CD4-positive, alpha-beta T cell (primary cell): ENCODE results near the gene GSTM5. TPM values are rescaled to one million over a fixed set of nuclear protein-coding genes. Genes with fewer than 3 reads are reported as not detected.
"Not testable (repeated sequence)": the region's sequence is repeated elsewhere in the genome, so short reads cannot be mapped to it uniquely, and the experiment has no call there.

Experiments
- ATAC-seq: fragments of 200-7000 bp; cut with Tn5 transposase; one replicate; pipeline ENCODE4 v1.10.0; 2022; ENCODE audit warnings: mild to moderate bottlenecking; ENCODE audit not compliant: poor library complexity
- CTCF ChIA-PET: fragments of 350-600 bp; sonication (Branson Sonifier 250); formaldehyde crosslinking; loops from one replicate; lab custom pipeline; 2021; ENCODE audit warnings: antibody characterized with exemption, inconsistent platforms; lab: Charles Lee
- POLR2A ChIA-PET: fragments of 350-600 bp; sonication (Branson Sonifier 250); formaldehyde crosslinking; loops from one replicate; lab custom pipeline; 2021; ENCODE audit warnings: antibody characterized with exemption, inconsistent platforms; lab: Charles Lee
- DNase-seq, 14 experiments: peaks; one replicate each; pipeline ENCODE4 v3.0.0-alpha.2; 2013 to 2020; ENCODE audit warnings: mixed read lengths in 2 of 14
- H3K27ac ChIP-seq, 2 donors: one replicate each; pipeline versions ENCODE4 v1.5.1 to v1.7.0; 2013; ENCODE audit warnings: low read length in 2 of 2, low read depth in 1 of 2, mild to moderate bottlenecking in 1 of 2
- H3K27me3 ChIP-seq, 2 experiments: 1 replicate in 1 of 2; 2 replicates in 1 of 2; pipeline versions ENCODE4 v1.6.1 to v1.7.0; 2013; ENCODE audit warnings: low read length in 2 of 2, control low read depth in 1 of 2, mild to moderate bottlenecking in 1 of 2, moderate library complexity in 1 of 2; ENCODE audit not compliant: insufficient read depth in 2 of 2, control insufficient read depth in 1 of 2
- H3K36me3 ChIP-seq: one replicate; pipeline ENCODE4 v1.6.1; 2013; ENCODE audit warnings: low read length, control low read depth; ENCODE audit not compliant: insufficient read depth
- H3K4me1 ChIP-seq: one replicate; pipeline ENCODE4 v1.6.1; 2013; ENCODE audit warnings: low read length, control low read depth; ENCODE audit not compliant: insufficient read depth
- H3K4me3 ChIP-seq: one replicate; pipeline ENCODE4 v1.5.1; 2013; ENCODE audit warnings: mild to moderate bottlenecking, low read length, moderate library complexity
- H3K9me3 ChIP-seq, 2 experiments: 1 replicate in 1 of 2; 2 replicates in 1 of 2; pipeline versions ENCODE4 v1.6.1 to v1.7.0; 2013; ENCODE audit warnings: low read length in 2 of 2, mild to moderate bottlenecking in 2 of 2, control low read depth in 1 of 2, moderate library complexity in 1 of 2; ENCODE audit not compliant: control insufficient read depth in 1 of 2, insufficient read depth in 1 of 2
- H3K27ac Mint-ChIP-seq: one replicate; pipeline ENCODE4 v1.8.0; 2020; ENCODE audit warnings: mixed read lengths
- H3K27me3 Mint-ChIP-seq: one replicate; pipeline ENCODE4 v1.8.0; 2021; ENCODE audit warnings: mixed read lengths
- H3K36me3 Mint-ChIP-seq: one replicate; pipeline ENCODE4 v1.8.0; 2021; ENCODE audit warnings: low read depth, mixed read lengths
- H3K4me1 Mint-ChIP-seq: one replicate; pipeline ENCODE4 v1.8.0; 2021; ENCODE audit warnings: low read depth, mixed read lengths
- H3K4me3 Mint-ChIP-seq: one replicate; pipeline ENCODE4 v1.8.0; 2020; ENCODE audit warnings: mild to moderate bottlenecking, mixed read lengths
- H3K9me3 Mint-ChIP-seq: one replicate; pipeline ENCODE4 v1.8.0; 2020; ENCODE audit warnings: mixed read lengths
- intact Hi-C, 2 experiments: fragments of 100-400 bp; cut with DNase I in 1 of 2; cut with micrococcal nuclease in 1 of 2; formaldehyde crosslinking; loops; one replicate each; pipeline versions ENCODE4 v1.15.1 to v1.9.0; 2023 to 2025; cut with DNase I, micrococcal nuclease
- polyA plus RNA-seq, 2 donors: library from polyadenylated mRNA; unstranded; fragments of 120-200 nt; gene quantifications; one replicate each; pipeline ENCODE4 v1.2.1, GENCODE V29; 2013
- total RNA-seq, 174 experiments: library from RNA in 2 of 174; stranded (reverse) in 2 of 174; gene quantifications; one replicate each; pipeline ENCODE4 v1.2.3 and lab custom pipeline; 2021 to 2026
- TF ChIP-seq, protein P1 (sequence below): fragments of 200-600 bp; IDR thresholded peaks from one replicate; pipeline ENCODE4 v1.8.0; 2022; ENCODE audit warnings: antibody characterized with exemption, mild to moderate bottlenecking

GSTM5 gene
- under 1 TPM; 0.20 to 0.36 TPM for total RNA-seq
- polyA plus RNA-seq (2013, experiment 1 of 2) = 0.08 TPM
- 0.16 TPM for polyA plus RNA-seq (2013, experiment 2 of 2)
- total RNA-seq (lab: John Stamatoyannopoulos, UW) = 0 to 0.98 (median 0.07) reads per million in 172 experiments

DNA sequence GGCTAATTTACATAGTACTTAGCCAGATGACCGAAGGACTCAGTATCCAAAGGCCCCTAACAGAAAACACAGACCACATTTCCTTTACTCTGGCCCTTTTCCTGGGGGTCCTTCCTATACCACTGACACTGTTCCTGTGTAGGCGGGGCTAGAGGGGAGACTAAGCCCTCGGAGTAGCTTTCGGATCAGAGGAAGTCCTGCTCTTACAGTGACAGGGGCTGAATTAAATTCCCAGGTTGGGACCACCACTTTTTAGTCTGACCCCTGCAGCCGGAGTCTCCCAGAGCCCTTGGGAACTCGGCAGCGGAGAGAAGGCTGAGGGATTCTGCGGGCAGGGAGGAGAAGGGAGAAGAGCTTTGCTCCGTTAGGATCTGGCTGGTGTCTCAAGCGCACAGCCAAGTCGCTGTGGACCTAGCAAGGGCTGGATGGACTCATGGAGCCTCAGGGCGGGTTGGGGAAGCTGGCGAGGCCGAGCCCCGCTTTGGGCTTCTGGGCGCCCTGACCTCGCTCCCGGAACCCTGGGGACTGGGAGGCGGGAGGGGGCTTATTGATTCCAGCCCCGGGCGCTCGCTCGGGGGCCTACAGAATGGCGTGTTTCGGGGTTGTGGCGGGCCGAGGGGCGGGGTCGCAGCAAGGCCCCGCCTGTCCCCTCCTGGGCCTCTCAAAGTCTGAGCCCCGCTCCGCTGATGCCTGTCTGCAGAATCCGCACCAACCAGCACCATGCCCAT lies at the start of gene GSTM5:
Gene GSTM5 (plus strand): TSS at position 659 of the 728 bp plus-strand sequence. CDS start 62 bp downstream, at position 721.
- intact Hi-C loops, H3K27ac Mint-ChIP-seq: not testable (repeated sequence)

DNA sequence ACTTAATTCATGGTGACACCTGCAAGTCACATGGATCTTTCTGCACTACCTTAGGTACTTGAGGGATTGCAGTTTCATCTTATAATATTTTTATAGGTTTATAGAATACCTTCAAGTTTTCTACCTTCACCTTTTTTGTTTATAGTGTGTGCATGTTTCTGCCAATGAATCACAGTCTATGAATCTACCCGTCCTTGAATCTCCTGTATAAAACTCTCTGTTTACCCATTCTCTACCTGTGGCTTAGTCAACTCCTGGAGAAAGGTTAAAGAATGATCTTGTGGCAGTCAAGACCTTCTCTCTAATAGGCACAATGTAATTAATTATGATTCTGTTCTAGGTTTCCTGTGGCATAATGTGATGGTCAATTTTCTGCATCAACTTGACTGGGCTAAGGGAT lies 47.4 kb upstream of the GSTM5 start:
- Mint-ChIP-seq H3K4me3 (no peak overlapping the region), H3K9me3 (no peaks in the 10 kb centered on the region), H3K36me3 (peaks cover 27% of the 10 kb centered on the region), H3K27me3 (no peaks in the 10 kb centered on the region), H3K4me1 (peaks cover 17% of the 10 kb centered on the region), H3K27ac (no peak overlapping the region)
- Histone ChIP-seq H3K27ac (no peak overlapping the region), H3K27me3 (no peaks in the 10 kb centered on the region), H3K36me3 (no peaks in the 10 kb centered on the region), H3K4me1 (peaks cover 20% of the 10 kb centered on the region), H3K4me3 (no peak overlapping the region), H3K9me3 (no peaks in the 10 kb centered on the region)
- ChIA-PET POLR2A (no interaction called here), CTCF (no interaction called here)
- no peak for DNase-seq
- ATAC-seq = no peak
- intact Hi-C loops = loop anchor here in 1 of 2 experiments (5.0 kb wide), 1 partner anchor 52 kb away; no protein-coding TSS in a partner anchor
- TF ChIP-seq, protein P1, sequence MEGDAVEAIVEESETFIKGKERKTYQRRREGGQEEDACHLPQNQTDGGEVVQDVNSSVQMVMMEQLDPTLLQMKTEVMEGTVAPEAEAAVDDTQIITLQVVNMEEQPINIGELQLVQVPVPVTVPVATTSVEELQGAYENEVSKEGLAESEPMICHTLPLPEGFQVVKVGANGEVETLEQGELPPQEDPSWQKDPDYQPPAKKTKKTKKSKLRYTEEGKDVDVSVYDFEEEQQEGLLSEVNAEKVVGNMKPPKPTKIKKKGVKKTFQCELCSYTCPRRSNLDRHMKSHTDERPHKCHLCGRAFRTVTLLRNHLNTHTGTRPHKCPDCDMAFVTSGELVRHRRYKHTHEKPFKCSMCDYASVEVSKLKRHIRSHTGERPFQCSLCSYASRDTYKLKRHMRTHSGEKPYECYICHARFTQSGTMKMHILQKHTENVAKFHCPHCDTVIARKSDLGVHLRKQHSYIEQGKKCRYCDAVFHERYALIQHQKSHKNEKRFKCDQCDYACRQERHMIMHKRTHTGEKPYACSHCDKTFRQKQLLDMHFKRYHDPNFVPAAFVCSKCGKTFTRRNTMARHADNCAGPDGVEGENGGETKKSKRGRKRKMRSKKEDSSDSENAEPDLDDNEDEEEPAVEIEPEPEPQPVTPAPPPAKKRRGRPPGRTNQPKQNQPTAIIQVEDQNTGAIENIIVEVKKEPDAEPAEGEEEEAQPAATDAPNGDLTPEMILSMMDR = no peak

More for the DNA sequence above, at the start of gene GSTM5:
- DNase-seq = peak in 1 of 14 experiments; percentile 4
- H3K36me3 ChIP-seq, H3K4me1 Mint-ChIP-seq, H3K4me3 ChIP-seq, POLR2A ChIA-PET, H3K4me1 ChIP-seq, H3K27me3 ChIP-seq, CTCF ChIA-PET, H3K9me3 ChIP-seq, H3K27ac ChIP-seq, H3K4me3 Mint-ChIP-seq: not testable (repeated sequence)
- peak; percentile 64 for ATAC-seq
- Mint-ChIP-seq H3K36me3 (peaks cover 29% of the 10 kb centered on the region), H3K9me3 (peaks cover 10% of the 10 kb centered on the region), H3K27me3 (peaks cover 13% of the 10 kb centered on the region)

DNA sequence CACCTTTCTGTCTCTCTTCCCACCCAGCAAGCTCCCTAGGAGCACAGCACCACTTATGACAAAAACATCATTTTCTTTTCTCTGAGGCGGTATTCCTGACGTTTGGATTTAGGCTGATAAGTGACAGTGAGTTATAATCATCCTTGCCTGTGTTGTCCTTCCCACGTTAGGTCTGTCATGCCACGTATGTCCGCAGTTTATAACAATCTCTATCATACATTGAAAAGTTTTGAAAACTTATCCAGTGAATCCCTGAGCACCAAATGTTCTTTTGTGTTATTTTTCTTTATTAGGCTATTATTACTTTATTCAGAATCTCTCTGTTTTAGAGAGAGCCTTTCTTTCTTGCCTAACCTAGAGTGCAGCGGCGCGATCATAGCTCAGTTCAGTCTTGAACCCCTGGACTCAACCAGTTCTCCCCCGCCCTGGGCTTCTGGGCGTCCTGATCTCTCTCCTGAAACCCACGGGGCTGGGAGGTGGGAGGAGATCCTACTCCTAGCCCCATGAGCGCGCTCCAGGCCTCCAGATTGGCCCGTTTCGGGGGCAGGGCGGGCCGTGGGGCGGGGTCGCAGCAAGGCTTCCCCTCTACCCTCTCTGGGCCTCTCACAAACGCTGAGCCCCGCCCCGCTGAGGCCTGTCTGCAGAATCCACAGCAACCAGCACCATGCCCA lies 44.5 kb upstream of the GSTM5 start, which contains the start of gene GSTM2:
Gene GSTM2 (plus strand): TSS at position 606 of the 671 bp plus-strand sequence. CDS start 59 bp downstream, at position 665.
- intact Hi-C loops = no loop called here
- H3K27ac ChIP-seq = no peak within 1 kb of the TSS

More for the DNA sequence above, 44.5 kb upstream of the GSTM5 start, which contains the start of gene GSTM2:
- Mint-ChIP-seq H3K4me1 (peaks cover 30% of the 10 kb centered on the region), H3K36me3 (peaks cover 5% of the 10 kb centered on the region), H3K9me3 (no peaks in the 10 kb centered on the region), H3K27ac (peak within 1 kb of the TSS; percentile 52), H3K27me3 (no peaks in the 10 kb centered on the region), H3K4me3 (peak within 1 kb of the TSS; percentile 87)
- Histone ChIP-seq H3K9me3 (no peaks in the 10 kb centered on the region), H3K4me1 (peaks cover 22% of the 10 kb centered on the region), H3K27me3 (no peaks in the 10 kb centered on the region), H3K36me3 (no peaks in the 10 kb centered on the region), H3K4me3 (peak within 1 kb of the TSS; percentile 52)
- ChIA-PET CTCF (no interaction called here), POLR2A (interaction anchor here (1.0 to 1.2 kb wide), 2 partner anchors 12 to 20 kb away, joined by 4 to 5 read pairs; partner anchors contain the start of genes GSTM1 and GSTM4)
- ATAC-seq (peak; percentile 100), DNase-seq (peak; percentile 64 to 92 (median 80))
- TF ChIP-seq, protein P1 = no peak
